ENCODE measurements around the gene LAMA2. TPM values are rescaled to one million over a fixed set of nuclear protein-coding genes. Genes with fewer than 3 reads are reported as not detected.

The LAMA2 gene
- total RNA-seq, 1 experiment from 2014 or later, result 4.2 TPM

- no peak for TF ChIP-seq CTCF (conservative IDR thresholded peaks at IDR 0.05)
- H3K9ac ChIP-seq (ENCODE audit: extremely low read depth, insufficient read length, low read length), result no peak overlapping the region
- H4K5ac ChIP-seq (ENCODE audit: insufficient read length, low read depth, low read length), result no peak overlapping the region
- H3K4me1 Mint-ChIP-seq, result peaks cover 22 to 28% of the 10 kb centered on the region in 2 experiments
- H2BK120ac ChIP-seq (ENCODE audit: low read depth, low read length, poor library complexity, severe bottlenecking), result no peak overlapping the region
- DNase-seq, result no peak
- no peak overlapping the region for H3K14ac ChIP-seq (ENCODE audit: insufficient read depth, low read length)
- WGBS (ENCODE audit: extremely low coverage, insufficient read length, low lambda C conversion rate), result no CpG with 5 or more reads among the region's 4 CpGs
- H3K9me3 ChIP-seq (ENCODE audit: control insufficient read depth, low read depth, low read length), result no peaks in the 10 kb centered on the region
- H3K27me3 Mint-ChIP-seq (ENCODE audit: low read depth), result no peaks in the 10 kb centered on the region
- H2AK5ac ChIP-seq (ENCODE audit: insufficient read length, low read length), result no peak overlapping the region
- no peak overlapping the region for H4K8ac ChIP-seq (replicated peaks; ENCODE audit: insufficient read length, low read depth, low read length)
- H3K79me2 ChIP-seq (ENCODE audit: insufficient read depth, low read length), result no peaks in the 10 kb centered on the region
- H2BK20ac ChIP-seq (ENCODE audit: low read depth, low read length, poor library complexity, severe bottlenecking), result no peak overlapping the region
- H3K23me2 ChIP-seq (ENCODE audit: insufficient read length, low read depth, low read length, poor library complexity, severe bottlenecking), result no peaks in the 10 kb centered on the region
- H3K4me1 ChIP-seq (ENCODE audit: insufficient read depth, low read length), result peaks cover 6% of the 10 kb centered on the region; the same call in 1 of the 2 replicates
- H2AFZ ChIP-seq (ENCODE audit: low read length), result no peak overlapping the region
- no peak overlapping the region for H3K23ac ChIP-seq (ENCODE audit: insufficient read length, low read depth, low read length)
- H3T11ph ChIP-seq (ENCODE audit: low read length), result no peak overlapping the region
- H3K18ac ChIP-seq (ENCODE audit: insufficient read length, low read depth, low read length), result no peak overlapping the region
- no peak overlapping the region for H3K4me3 Mint-ChIP-seq
- no peak overlapping the region for H4K91ac ChIP-seq (ENCODE audit: insufficient read length, low read depth, low read length)
- no peaks in the 10 kb centered on the region for H3K9me3 Mint-ChIP-seq
- H3K27ac Mint-ChIP-seq, result no peak overlapping the region
- H3K79me1 ChIP-seq (ENCODE audit: insufficient read depth, low read depth, low read length, poor library complexity, severe bottlenecking), result no peaks in the 10 kb centered on the region
- H3K56ac ChIP-seq (ENCODE audit: insufficient read length, low read depth, low read length), result no peak overlapping the region
- H2BK5ac ChIP-seq (ENCODE audit: insufficient read length, low read length), result no peak overlapping the region
- no peak overlapping the region for H3K4ac ChIP-seq (ENCODE audit: low read depth, low read length)
- H2BK12ac ChIP-seq (ENCODE audit: insufficient read length, low read depth, low read length), result no peak overlapping the region
- no peak overlapping the region for H2BK15ac ChIP-seq (ENCODE audit: low read depth, low read length)
- H3K36me3 Mint-ChIP-seq (ENCODE audit: insufficient read depth in 1 of 3, low read depth in 3 of 3), result no peaks in the 10 kb centered on the region
- H3K4me2 ChIP-seq (ENCODE audit: insufficient read depth, insufficient read length, low read length), result no peak overlapping the region
- H3K27ac ChIP-seq (ENCODE audit: insufficient read length, low read depth, low read length), result no peak overlapping the region
- H4K20me1 ChIP-seq (ENCODE audit: control insufficient read depth, insufficient read depth, insufficient read length), result no peaks in the 10 kb centered on the region
- H3K27me3 ChIP-seq (ENCODE audit: insufficient read depth, low read length), result no peaks in the 10 kb centered on the region
Measured at GRCh38 chr6:129499843-129500219, 616.9 kb downstream of the LAMA2 start.
